HG03103 (cell line): ENCODE measurements around the gene CARM1.

Experiments
- ATAC-seq: cut with Tn5 transposase; IDR thresholded peaks from one replicate; pipeline ENCODE4 v1.9.1; 2021; ENCODE audit warnings: low read depth; ENCODE audit not compliant: unreplicated experiment

CARM1 gene

DNA sequence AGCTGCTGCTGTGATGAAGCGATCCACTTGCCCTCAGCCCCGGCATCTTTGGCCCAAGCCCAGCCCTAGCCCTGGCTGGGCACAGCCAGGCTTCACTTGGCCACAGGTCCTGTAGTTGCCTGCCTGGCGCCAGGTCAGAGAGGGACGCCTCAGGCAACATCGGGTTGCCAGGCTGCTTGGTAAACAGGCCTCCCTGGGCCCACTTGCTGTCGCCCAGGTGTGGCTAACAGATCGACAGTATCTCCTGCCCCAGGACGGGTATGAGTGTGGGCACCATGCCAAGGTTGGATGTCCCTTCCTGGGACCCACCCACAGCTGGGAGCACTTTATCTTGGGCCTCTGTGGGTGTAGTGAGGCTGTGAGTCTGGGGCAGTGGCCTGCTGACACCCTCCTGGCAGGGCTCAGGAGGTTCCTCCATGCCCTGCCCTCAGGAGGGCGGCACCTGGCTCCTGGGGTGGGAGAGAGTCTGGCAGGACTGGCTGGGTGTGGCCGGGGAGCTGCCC is 27.8 kb downstream of the CARM1 start:
- ATAC-seq: no peak

DNA sequence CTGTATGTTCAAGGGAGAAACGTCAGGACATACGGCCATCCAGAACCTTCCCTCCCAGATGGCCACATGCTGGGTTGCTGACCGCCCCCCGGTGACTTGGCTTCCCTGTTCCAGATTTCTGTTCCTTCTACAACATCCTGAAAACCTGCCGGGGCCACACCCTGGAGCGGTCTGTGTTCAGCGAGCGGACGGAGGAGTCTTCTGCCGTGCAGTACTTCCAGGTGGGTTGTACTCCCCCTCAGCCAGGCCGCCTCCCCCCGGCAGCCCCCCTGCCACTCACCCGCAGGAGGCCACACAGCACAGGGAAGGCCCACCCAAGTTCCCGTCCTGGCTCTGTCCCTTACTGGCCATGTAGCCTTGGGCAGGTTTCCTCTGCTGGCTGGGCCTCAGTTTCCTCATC is 36.6 kb downstream of the CARM1 start:
- no peak for ATAC-seq

- no peak for ATAC-seq
Observed at GRCh38 chr19:10908380-10908960, 37.1 kb downstream of the CARM1 start.

DNA sequence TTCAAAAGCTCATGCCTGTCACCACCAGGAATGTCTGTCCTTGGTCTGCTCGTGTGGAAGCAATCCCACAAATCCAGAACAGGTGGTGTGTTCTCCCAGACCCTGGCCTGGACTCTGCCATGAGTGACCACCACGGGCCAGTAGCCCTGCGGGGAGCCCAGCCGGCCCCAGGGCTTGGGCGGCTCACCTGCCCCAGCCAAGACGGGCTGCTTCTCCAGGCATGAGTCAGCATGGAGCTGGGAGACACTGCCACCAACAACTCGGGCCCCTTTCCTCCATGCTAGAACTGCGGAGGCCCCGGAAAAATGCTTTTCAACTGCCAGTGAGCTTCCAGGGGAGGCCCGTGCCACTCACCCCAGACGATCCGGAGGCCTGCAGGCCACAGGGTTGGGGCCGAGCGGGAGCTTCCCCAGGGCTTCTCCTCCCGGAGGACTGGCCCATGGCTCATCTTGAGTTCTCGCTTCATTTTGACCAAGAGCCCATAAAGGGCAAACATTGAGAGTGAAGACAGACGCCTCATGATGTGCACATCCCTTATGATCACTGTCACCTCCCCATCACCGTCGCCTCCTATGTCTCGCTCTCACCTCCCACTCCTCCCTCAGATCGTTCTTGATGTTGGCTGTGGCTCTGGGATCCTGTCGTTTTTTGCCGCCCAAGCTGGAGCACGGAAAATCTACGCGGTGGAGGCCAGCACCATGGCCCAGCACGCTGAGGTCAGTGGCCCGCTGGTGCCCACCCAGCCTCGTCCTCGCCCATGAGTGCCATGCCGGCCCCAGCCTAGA is 40.4 kb downstream of the CARM1 start:
- no peak for ATAC-seq

DNA sequence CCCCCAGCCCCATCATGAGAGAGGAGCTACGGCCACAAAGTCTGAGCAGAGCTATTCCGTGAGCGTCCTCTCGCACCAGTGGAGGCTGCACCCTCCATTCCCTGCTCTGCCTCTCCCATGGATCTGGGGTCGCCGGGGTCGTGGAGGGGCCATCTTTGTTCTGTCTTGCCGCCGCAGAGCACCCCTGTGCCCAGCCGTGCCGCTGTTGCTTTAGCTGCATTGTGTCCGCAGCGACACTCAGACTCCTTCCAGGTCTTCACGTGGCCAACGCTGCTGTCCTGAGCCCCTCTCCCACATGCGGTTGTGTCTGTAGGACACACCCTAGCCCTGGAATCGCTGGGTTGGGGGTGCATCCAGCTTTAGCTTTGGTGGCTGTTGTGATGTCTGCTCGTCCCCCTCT is 41.3 kb downstream of the CARM1 start:
- no peak for ATAC-seq

DNA sequence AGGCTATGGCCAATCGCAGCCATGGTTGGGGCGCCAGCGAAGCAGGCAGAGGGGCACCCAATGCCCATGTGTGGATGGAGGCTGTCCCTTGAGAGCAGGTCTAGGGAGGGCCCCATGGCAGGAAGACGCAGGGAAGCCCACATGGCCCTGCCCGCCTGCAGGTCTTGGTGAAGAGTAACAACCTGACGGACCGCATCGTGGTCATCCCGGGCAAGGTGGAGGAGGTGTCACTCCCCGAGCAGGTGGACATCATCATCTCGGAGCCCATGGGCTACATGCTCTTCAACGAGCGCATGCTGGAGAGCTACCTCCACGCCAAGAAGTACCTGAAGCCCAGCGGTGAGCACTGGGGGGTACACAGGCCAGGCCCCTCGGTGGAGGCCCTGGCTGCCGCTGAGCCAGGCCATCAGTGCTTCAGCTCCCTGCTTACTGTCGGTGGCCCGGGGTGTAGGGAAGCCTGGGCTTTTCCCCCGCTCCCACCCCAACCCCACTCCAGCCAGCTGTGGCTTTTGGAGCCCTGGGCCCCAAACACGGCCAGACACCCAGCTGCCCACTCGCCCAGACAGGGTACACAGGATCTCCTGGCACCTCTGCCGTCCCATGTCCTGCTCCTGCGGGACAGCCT is 42.5 kb downstream of the CARM1 start:
- no peak for ATAC-seq

DNA sequence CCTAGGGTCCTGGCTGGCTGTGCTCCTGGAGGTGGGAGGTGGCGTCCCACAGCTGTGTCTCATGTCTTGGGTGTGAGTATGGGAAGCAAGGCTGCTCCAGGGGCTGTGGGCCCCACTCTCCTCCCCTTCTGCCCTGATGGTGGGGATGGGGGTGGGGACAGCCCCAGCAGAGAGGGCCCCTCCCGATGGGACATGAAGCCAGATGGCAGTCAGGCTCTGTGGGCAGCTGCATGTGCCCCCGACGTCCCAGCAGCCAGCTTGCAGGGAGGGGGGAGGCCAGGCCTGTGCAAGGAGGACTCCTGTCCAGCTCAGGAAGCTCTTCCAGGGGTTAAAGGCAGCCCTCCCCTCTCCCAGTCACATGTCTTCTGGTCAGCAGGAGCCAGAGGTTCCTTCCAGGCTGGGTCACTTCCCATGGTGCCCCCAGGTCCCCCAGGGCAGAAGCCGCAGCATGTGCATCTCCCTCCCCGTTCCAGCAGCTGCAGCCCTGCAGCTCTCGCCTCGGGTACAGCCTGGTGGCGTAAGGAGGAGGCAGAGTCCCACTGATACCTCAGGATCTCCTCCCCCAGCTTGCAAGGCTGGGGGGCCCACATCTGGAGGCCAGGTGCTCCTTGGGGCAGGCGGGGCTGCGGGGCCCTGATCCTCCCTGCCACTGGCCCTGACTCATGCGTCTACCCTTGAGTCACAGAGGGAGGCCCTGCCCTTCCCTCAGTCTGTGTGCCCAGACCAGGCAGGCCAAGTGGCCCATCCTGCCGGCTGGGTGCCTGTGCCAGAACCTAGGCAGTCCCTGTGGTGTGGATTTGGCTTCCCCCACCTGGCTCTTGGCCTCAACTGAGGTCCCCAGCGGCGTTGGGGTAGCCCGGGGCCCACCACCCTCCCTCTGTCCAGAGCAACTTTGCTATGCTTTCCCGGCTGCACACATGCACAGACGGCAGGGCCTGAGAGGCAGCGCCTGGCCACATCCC is 44.1 kb downstream of the CARM1 start:
- ATAC-seq: no peak

GRCh38 chr19:10916602-10917001 is 45.2 kb downstream of the CARM1 start:
- no peak for ATAC-seq

DNA sequence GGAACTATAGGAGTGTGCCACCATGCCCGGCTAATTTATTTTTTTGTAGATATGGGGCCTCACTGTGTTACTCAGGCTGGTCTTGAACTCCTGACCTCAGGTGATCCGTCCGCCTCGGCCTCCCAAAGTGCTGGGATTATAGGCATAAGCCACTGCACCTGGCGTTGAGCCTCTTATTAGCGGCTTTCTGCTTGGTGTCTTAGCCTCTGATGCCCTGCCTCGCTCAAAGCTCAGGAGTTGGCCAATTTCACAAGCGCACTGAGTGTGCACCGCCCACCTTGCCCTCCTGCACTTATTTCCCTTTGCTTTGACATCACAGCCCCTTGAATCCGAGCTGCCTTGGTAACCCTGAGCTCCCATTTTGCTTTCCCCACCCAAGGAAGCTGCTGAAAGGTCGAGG is 47.0 kb downstream of the CARM1 start:
- no peak for ATAC-seq

- ATAC-seq: no peak
Observed at GRCh38 chr19:10919352-10920287, 48.3 kb downstream of the CARM1 start.

DNA sequence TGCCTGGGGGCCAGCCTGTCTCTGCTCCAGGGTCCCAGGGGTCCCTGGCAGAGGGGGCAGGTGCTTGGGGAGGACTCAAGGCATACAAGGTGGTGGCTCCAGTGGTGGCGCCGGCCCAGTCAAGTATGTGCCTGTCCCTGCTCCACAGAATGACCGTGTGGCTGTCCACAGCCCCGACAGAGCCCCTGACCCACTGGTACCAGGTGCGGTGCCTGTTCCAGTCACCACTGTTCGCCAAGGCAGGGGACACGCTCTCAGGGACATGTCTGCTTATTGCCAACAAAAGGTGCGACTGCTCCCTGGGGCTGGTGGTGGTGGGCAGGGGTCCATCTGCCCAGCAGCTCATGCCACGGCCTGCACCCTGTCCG is 48.9 kb downstream of the CARM1 start:
- ATAC-seq: no peak

GRCh38 chr19:10920781-10921180 is 49.4 kb downstream of the CARM1 start:
- no peak for ATAC-seq

- ATAC-seq: no peak
Observed at GRCh38 chr19:10921199-10921909, 50.0 kb downstream of the CARM1 start.

DNA sequence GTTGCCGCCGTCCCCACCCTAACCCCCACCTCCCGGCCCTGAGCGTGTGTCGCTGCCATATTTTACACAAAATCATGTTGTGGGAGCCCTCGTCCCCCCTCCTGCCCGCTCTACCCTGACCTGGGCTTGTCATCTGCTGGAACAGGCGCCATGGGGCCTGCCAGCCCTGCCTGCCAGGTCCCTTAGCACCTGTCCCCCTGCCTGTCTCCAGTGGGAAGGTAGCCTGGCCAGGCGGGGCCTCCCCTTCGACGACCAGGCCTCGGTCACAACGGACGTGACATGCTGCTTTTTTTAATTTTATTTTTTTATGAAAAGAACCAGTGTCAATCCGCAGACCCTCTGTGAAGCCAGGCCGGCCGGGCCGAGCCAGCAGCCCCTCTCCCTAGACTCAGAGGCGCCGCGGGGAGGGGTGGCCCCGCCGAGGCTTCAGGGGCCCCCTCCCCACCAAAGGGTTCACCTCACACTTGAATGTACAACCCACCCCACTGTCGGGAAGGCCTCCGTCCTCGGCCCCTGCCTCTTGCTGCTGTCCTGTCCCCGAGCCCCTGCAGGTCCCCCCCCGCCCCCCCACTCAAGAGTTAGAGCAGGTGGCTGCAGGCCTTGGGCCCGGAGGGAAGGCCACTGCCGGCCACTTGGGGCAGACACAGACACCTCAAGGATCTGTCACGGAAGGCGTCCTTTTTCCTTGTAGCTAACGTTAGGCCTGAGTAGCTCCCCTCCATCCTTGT is 50.7 kb downstream of the CARM1 start:
- no peak for ATAC-seq

DNA sequence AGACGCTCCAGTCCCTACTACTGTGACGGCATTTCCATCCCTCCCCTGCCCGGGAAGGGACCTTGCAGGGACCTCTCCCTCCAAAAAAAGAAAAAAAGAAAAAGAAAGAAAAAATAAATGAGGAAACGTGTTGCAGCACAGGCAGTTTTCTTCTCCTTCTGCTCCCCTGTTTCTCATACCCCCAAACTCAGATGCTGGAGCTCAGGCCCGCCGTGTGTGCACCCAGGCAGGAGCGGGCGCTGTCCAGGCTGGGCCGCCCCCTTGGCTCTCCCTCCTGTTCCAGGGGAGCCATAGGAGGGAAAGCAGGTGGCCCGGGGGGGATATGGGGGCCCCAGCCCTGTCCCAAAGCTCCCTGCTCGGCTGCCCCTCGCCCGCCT is 51.3 kb downstream of the CARM1 start:
- no peak for ATAC-seq

- ATAC-seq: no peak
Observed at GRCh38 chr19:10923260-10924112, 52.1 kb downstream of the CARM1 start.

- ATAC-seq: no peak
Observed at GRCh38 chr19:10924597-10924996, 53.2 kb downstream of the CARM1 start.
